Measurements from ENCODE around the gene KLF7. TPM values are rescaled to one million over a fixed set of nuclear protein-coding genes. Genes with fewer than 3 reads are reported as not detected.

KLF7 gene
- 52.6 TPM for total RNA-seq

GRCh38 chr2:207165121-207166038 is at the start of gene KLF7:
Gene KLF7 (minus strand): TSS chr2:207165948. CDS start chr2:207165568, 380 bp downstream.
- no peak for FAIRE-seq
- no peak for DNase-seq (ENCODE audit: low spot score in 2 of 2)

GRCh38 chr2:207215308-207215707 is 49.6 kb upstream of the KLF7 start:
- FAIRE-seq = no peak
- no peak for DNase-seq (ENCODE audit: low spot score in 2 of 2)

- FAIRE-seq (no peak), DNase-seq (ENCODE audit: low spot score in 2 of 2) (no peak)
Measured at GRCh38 chr2:207214446-207214845, 48.7 kb upstream of the KLF7 start.

DNA sequence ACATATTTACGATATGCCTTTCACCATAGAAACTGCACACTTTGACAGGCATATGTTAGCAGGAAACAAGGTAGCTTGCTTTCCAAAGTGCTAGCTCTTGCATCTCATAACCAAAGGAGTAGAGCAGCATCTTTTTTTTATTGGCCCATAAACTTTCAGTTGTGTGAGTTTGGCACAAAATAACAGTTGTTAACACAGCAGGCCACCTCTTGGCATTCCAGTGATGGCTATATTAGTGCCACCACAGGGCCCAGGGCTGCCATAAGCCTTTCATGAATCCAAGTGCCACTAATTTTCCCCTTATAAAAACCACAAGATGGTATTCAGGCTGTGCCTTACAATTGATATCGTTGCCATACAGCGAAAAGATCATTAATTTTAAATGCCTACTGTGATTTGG is 40.3 kb upstream of the KLF7 start:
- no peak for FAIRE-seq
- no peak for DNase-seq (ENCODE audit: low spot score in 2 of 2)

DNA sequence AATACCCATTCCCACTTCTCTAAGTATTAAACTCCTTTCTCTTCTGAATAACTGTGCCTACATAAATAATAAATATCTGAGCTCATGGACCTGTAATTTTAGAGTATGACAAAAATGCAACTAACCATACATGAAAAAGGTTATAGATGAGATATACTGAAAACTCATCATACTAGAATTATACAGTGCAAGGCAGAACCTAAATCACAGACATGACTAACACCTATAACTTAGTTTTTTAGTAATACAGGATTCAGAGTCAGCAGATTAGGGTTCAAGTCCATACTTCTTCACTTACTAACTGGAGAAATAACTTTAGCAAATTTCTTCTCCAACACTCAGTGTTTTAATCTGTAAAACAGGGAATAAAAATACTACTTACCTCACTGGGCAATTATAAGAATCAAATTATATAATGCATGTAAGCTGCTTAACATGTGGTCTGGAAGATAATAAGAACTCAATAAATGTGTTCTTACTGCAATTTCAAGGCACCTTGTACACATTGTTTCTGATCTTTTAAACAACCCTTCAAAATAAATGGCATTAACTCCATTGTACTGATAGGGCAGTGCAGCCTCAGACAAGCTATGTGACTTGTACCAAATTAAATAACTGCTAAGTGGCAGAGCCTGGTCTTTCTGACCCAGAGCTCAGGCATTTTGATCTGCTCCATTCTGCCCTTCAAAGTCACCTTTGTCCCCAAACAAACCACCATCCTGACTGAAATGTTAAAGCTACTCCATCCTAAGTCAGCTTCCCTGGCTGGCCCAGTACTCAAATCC is 39.6 kb upstream of the KLF7 start:
- no peak for FAIRE-seq
- no peak for DNase-seq (ENCODE audit: low spot score in 2 of 2)

GRCh38 chr2:207203056-207203455 is 37.3 kb upstream of the KLF7 start:
- FAIRE-seq (no peak), DNase-seq (ENCODE audit: low spot score in 2 of 2) (no peak)

- DNase-seq (ENCODE audit: low spot score in 2 of 2) (no peak), FAIRE-seq (no peak)
Measured at GRCh38 chr2:207202645-207203044, 36.9 kb upstream of the KLF7 start.

DNA sequence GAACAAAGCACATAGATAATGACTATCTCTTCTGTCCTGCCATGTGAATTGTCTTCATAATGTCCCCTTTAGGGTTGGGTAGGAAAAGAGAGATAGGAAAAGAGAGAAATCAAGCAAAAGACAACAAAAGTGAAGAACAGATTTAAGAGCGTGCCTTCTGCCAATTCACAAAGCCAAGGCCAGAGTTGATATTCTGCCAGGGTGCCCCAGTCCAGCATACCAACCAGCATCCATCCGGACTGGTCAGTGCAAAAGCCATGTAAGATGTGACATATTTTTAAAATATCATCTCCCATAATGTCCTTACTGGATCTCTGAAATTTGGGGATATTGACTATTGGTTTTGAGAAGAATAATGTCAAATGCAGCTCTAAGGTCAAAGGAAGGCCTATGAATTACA is 35.7 kb upstream of the KLF7 start:
- FAIRE-seq = no peak
- DNase-seq (ENCODE audit: low spot score in 2 of 2) = no peak

DNA sequence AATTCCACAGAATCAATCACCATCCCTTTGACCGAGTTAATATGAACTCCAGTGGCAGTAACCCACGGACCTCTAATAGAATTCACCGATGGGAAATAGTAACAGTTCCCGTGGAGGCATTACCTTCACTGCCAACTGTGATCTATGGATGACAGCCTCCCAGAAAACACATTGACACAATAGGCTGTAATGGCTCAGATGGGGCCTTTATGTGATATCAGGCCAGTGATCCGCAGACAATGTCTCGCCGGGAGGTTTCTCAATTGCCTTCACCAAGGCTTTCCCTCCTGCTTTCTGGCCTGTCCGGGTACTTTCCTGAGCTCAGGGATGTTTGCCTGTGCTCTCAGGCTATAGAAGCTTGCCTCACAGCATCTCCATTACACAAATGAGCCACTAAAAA is 34.4 kb upstream of the KLF7 start:
- DNase-seq (ENCODE audit: low spot score in 2 of 2) = no peak
- no peak for FAIRE-seq

DNA sequence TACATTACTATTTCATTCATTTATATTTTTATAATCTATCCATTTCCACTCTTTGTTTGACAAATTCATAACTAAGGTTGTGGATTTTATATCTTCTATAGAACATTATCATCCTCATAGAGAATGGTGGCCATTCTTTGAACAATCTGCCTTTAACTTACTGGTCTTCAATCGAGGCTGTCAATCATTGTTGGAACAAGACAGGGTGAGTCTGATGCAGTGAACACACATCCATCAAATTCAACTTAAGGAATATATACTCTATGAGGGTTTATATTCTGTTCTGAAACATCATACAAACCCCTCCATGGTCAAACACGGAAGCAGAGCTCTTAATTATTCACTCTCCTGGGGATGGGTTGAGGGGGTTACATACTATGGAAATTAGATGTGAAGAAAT is 28.3 kb upstream of the KLF7 start:
- DNase-seq (ENCODE audit: low spot score in 2 of 2) (no peak), FAIRE-seq (no peak)

DNA sequence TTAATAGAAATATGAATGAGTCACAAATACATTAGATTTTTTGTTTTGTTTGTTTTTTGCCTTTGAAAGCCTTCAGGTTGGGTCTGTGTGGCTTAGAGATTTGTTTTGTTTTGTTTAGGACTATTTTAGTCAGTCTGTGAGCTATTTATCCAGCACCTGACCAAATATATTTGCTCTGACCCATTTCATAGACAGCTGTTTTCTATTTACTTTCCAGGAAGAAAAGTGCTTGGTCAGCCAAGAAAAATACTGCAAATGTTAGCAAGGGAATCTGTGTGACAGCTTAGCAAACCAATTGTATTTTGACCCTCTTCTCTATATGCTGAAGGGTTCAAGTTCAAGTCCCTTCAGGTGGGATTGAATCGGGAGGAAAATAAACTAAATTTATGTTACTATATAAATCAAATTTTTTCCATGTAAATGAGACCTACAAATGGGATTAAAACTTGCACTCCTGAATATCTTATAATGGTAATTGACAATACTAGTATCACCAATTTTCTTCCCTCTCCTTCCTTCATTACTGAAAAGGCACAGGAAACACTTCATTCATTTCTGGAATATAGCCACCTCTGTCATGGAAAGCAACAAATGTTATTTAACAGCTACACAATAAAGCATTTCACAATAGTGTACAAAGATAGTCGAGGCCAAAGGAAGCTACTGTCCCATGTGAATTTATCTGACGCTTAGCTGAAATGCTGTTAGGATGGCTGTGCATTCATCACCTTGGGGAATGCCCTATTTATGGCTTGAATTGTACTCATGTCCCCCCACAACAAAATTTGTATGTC is 23.1 kb upstream of the KLF7 start:
- FAIRE-seq (no peak), DNase-seq (ENCODE audit: low spot score in 2 of 2) (no peak)

DNA sequence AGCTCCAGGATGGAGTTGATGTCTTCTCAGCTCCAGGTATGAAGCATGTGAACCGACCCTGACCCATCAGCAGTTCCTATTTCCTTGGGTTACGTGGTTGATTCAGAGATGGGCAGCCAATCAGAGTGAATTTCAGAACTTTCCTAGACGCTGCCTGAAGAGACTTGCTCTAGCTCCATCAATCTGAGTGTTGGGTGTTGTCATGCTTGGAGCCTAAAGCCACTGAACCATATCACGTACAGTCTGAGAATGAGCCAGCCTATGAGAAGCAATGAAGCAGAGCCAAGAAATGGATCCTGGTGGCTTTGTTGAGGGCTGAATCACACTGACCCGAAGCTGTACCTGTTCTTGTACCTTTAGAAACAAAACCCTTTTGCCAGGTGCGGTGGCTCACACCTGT is 19.6 kb upstream of the KLF7 start:
- FAIRE-seq = no peak
- DNase-seq (ENCODE audit: low spot score in 2 of 2) = no peak

- DNase-seq (ENCODE audit: low spot score in 2 of 2) (no peak), FAIRE-seq (no peak)
Measured at GRCh38 chr2:207184768-207185167, 19.0 kb upstream of the KLF7 start.

DNA sequence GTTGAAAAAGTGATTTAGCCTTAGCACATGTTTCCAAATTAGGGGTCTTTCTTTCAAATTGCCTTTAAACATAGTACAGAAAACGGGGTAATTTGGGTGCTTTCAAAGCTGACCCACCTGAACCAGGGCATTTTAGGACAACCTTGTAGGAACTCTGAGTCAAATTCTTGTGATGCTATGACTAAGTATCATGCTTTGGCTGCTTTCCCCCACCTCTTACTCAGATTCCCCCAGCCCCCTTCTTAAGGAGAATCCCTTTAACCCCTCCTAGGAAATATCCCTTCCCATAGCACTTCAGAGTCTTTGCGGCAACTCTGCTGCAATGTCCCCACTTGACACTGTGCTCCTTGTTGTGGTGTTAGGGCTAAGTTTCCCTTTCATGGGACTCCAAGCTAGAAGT is 18.6 kb upstream of the KLF7 start:
- no peak for DNase-seq (ENCODE audit: low spot score in 2 of 2)
- FAIRE-seq = no peak

DNA sequence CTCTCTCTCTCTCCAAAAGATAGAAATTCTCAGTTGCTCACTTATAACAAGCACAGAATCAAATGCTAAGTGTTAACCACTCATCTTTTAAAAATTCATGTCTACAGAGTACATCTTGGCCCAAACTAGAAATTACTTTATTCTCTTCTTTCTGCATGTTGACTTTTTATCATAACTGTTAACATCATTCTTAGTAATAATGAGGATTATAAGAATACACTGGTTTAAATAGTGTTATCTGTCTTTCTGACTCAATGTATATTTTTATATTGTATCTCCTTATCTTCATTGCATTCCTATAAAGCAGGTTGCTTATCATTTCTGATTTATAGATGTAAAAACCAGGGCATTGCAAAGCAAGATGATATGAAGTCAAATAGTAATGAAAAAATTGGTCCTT is 17.8 kb upstream of the KLF7 start:
- DNase-seq (ENCODE audit: low spot score in 2 of 2) (no peak), FAIRE-seq (no peak)

- FAIRE-seq (no peak), DNase-seq (ENCODE audit: low spot score in 2 of 2) (no peak)
Measured at GRCh38 chr2:207182911-207183310, 17.2 kb upstream of the KLF7 start.

- FAIRE-seq = no peak
- DNase-seq (ENCODE audit: low spot score in 2 of 2) = no peak
Measured at GRCh38 chr2:207181526-207182274, 16.0 kb upstream of the KLF7 start.

GRCh38 chr2:207180741-207181140 is 15.0 kb upstream of the KLF7 start:
- DNase-seq (ENCODE audit: low spot score in 2 of 2) = no peak
- FAIRE-seq = no peak

GRCh38 chr2:207176247-207176646 is 10.5 kb upstream of the KLF7 start:
- FAIRE-seq (no peak), DNase-seq (ENCODE audit: low spot score in 2 of 2) (no peak)

DNA sequence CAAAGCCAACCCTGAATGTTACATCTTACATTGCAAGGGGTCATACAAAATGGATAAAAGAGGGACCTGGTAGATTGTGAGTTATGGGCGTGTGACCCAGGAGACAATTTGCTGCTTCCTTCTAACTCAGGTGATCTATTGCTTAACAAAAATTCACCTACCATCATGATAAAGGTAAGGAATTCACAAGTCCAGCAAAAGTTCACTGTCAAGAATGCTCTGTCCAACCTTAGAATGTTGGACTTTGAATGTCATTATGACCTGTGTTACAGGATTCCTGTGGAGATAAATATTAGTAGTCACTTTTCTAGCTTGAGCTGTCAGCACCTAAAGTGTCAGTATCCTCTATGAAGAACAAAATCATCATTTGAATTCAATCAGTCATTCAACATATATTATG is 7.9 kb upstream of the KLF7 start:
- no peak for FAIRE-seq

More for the DNA sequence above, 7.9 kb upstream of the KLF7 start:
- DNase-seq (ENCODE audit: low spot score in 2 of 2) = no peak

Measured in frontal cortex (tissue), 4 donors.